HG03045 (cell line): ENCODE measurements around the gene PLBD2.

ENCODE experiments used
- ATAC-seq: cut with Tn5 transposase; IDR thresholded peaks from one replicate; pipeline ENCODE4 v1.9.1; 2021; ENCODE audit warnings: mild to moderate bottlenecking, moderate library complexity; ENCODE audit not compliant: unreplicated experiment

PLBD2 gene

GRCh38 chr12:113392988-113393579 is 34.7 kb downstream of the PLBD2 start:
- no peak for ATAC-seq

- ATAC-seq: no peak
Observed at GRCh38 chr12:113393749-113394148, 35.4 kb downstream of the PLBD2 start.

GRCh38 chr12:113395119-113395518 is 36.7 kb downstream of the PLBD2 start:
- no peak for ATAC-seq

- ATAC-seq: no peak
Observed at GRCh38 chr12:113396200-113396599, 37.8 kb downstream of the PLBD2 start.

- ATAC-seq: no peak
Observed at GRCh38 chr12:113396828-113397496, 38.6 kb downstream of the PLBD2 start.

- no peak for ATAC-seq
Observed at GRCh38 chr12:113397497-113398197, 39.3 kb downstream of the PLBD2 start.

GRCh38 chr12:113398346-113399290 is 40.2 kb downstream of the PLBD2 start:
- ATAC-seq: no peak

- no peak for ATAC-seq
Observed at GRCh38 chr12:113399490-113399889, 41.1 kb downstream of the PLBD2 start.

- no peak for ATAC-seq
Observed at GRCh38 chr12:113400362-113400761, 42.0 kb downstream of the PLBD2 start.

- no peak for ATAC-seq
Observed at GRCh38 chr12:113401066-113402000, 42.9 kb downstream of the PLBD2 start.

GRCh38 chr12:113402586-113403260 is 44.3 kb downstream of the PLBD2 start:
- ATAC-seq: no peak

GRCh38 chr12:113403435-113404415 is 45.3 kb downstream of the PLBD2 start, which contains the start of gene SDS:
SDS (minus strand) TSS chr12:113403887; CDS start chr12:113399708, 4,179 bp downstream.
- no peak for ATAC-seq

GRCh38 chr12:113405694-113406093 is 47.3 kb downstream of the PLBD2 start:
- no peak for ATAC-seq

GRCh38 chr12:113407931-113408600 is 49.7 kb downstream of the PLBD2 start:
- no peak for ATAC-seq

- ATAC-seq: no peak
Observed at GRCh38 chr12:113408756-113409298, 50.4 kb downstream of the PLBD2 start.

- no peak for ATAC-seq
Observed at GRCh38 chr12:113409462-113410124, 51.2 kb downstream of the PLBD2 start.

- no peak for ATAC-seq
Observed at GRCh38 chr12:113413488-113413939, 55.1 kb downstream of the PLBD2 start.
